Naive B cell (primary cell): ENCODE results near the gene CADM2. TPM values are rescaled to one million over a fixed set of nuclear protein-coding genes. Genes with fewer than 3 reads are reported as not detected.
"Not testable (repeated sequence)": the region's sequence is repeated elsewhere in the genome, so short reads cannot be mapped to it uniquely, and the experiment has no call there.

Source experiments
- ATAC-seq, 2 donors: fragments of 150-1000 bp; cut with Tn5 transposase; 2 replicates each; pipeline ENCODE4 v1.10.0; 2021; ENCODE audit warnings: low read depth in 2 of 2, mild to moderate bottlenecking in 2 of 2, moderate library complexity in 2 of 2
- DNase-seq: peaks from one replicate; pipeline ENCODE4 v3.0.0; 2022
- H3K27ac Mint-ChIP-seq, 6 donors: one replicate each; pipeline ENCODE4 v1.8.0; 2020 to 2022; ENCODE audit warnings: mild to moderate bottlenecking in 6 of 6, mixed read lengths in 6 of 6, moderate library complexity in 5 of 6, inconsistent platforms in 2 of 6
- H3K27me3 Mint-ChIP-seq, 3 donors: one replicate each; pipeline ENCODE4 v1.8.0; 2021 to 2022; ENCODE audit warnings: mixed read lengths in 3 of 3, mild to moderate bottlenecking in 1 of 3
- H3K36me3 Mint-ChIP-seq, 2 donors: one replicate each; pipeline ENCODE4 v1.8.0; 2020 to 2022; ENCODE audit warnings: mixed read lengths in 2 of 2, inconsistent platforms in 1 of 2, mild to moderate bottlenecking in 1 of 2
- H3K4me1 Mint-ChIP-seq, 3 donors: one replicate each; pipeline ENCODE4 v1.8.0; 2020 to 2022; ENCODE audit warnings: mixed read lengths in 3 of 3, inconsistent platforms in 1 of 3, mild to moderate bottlenecking in 1 of 3, moderate library complexity in 1 of 3
- H3K4me3 Mint-ChIP-seq, 8 donors: one replicate each; pipeline ENCODE4 v1.8.0; 2020 to 2022; ENCODE audit warnings: mild to moderate bottlenecking in 8 of 8, mixed read lengths in 8 of 8, moderate library complexity in 8 of 8, inconsistent platforms in 2 of 8
- H3K9me3 Mint-ChIP-seq, 7 donors: one replicate each; pipeline ENCODE4 v1.8.0; 2020 to 2022; ENCODE audit warnings: mixed read lengths in 7 of 7, mild to moderate bottlenecking in 5 of 7, inconsistent platforms in 2 of 7, moderate library complexity in 1 of 7
- polyA plus RNA-seq, 6 donors: library from polyadenylated mRNA; unstranded; fragments of 300-500 nt; fragmentation: Illumina TruSeq; gene quantifications; one replicate each; pipeline ENCODE4 v1.2.3, GENCODE V29; 2021; ENCODE audit warnings: low read depth in 6 of 6

Gene CADM2
- polyA plus RNA-seq, 6 donors from 2014 or later = 0.26 to 0.59 TPM; not detected in 4

DNA sequence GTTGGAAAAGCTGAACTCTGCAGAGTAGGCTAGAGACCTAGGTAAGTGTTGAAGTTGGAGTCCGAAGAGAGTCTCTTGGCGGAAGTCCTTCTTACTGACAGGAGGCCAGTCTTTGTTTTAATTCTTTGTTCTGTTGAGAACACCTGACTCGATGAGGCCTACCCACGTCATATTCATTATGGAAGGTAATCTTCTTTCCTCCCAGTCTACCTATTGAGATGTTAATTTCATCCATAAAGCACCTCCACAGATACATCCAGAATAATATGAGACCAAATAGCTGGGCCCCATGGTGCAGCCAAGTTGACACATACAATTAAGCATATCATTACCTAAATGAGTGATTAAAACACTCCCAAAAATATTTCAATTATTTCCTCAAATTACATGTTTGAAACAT, 515.5 kb downstream of the CADM2 start:
- H3K27me3 Mint-ChIP-seq = no peaks in the 10 kb centered on the region
- no peaks in the 10 kb centered on the region for H3K4me1 Mint-ChIP-seq
- H3K27ac Mint-ChIP-seq = no peak overlapping the region
- H3K36me3 Mint-ChIP-seq = no peaks in the 10 kb centered on the region
- peaks cover 0 to 5% (median 0%) of the 10 kb centered on the region in 7 donors for H3K9me3 Mint-ChIP-seq
- ATAC-seq = no peak
- no peak for DNase-seq
- H3K4me3 Mint-ChIP-seq = no peak overlapping the region

- Mint-ChIP-seq H3K4me3 (no peak overlapping the region), H3K36me3 (no peaks in the 10 kb centered on the region), H3K27ac (no peak overlapping the region), H3K4me1 (no peaks in the 10 kb centered on the region), H3K27me3 (no peaks in the 10 kb centered on the region), H3K9me3 (no peaks in the 10 kb centered on the region)
- ATAC-seq = no peak
- DNase-seq = no peak
These were observed 516.6 kb downstream of the CADM2 start for GRCh38 chr3:85475346-85475745.

DNA sequence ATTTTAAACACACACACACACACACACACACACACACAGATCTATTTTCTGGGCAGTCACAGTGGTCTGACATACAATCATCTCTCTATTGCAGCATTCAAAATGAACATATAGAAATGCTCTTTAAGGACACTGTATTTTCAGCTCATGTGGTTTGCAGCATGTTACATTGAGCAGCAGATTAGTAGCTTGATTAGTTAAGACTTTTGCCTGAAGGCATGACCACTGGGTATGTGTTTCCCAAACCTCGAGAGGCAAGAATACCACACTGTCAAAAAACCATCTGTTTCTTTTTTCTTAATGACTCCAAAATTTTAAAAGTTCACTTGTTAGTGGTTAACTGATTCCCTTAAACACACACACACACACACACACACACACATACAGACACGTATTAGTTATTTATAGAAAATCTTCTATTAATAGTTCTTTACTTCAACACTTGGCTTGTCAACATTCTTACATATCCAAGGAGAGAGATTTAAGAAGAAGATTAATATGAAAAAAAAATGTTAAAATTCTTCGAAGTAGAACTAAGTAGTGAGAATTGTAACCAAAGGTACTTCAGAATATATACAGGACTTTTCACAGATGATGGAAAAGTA, 518.2 kb downstream of the CADM2 start:
- no peaks in the 10 kb centered on the region for H3K36me3 Mint-ChIP-seq
- H3K27me3 Mint-ChIP-seq = no peaks in the 10 kb centered on the region
- no peak overlapping the region for H3K4me3 Mint-ChIP-seq
- no peaks in the 10 kb centered on the region for H3K4me1 Mint-ChIP-seq
- ATAC-seq (no peak), DNase-seq (no peak)
- H3K27ac Mint-ChIP-seq = no peak overlapping the region
- no peaks in the 10 kb centered on the region for H3K9me3 Mint-ChIP-seq

DNA sequence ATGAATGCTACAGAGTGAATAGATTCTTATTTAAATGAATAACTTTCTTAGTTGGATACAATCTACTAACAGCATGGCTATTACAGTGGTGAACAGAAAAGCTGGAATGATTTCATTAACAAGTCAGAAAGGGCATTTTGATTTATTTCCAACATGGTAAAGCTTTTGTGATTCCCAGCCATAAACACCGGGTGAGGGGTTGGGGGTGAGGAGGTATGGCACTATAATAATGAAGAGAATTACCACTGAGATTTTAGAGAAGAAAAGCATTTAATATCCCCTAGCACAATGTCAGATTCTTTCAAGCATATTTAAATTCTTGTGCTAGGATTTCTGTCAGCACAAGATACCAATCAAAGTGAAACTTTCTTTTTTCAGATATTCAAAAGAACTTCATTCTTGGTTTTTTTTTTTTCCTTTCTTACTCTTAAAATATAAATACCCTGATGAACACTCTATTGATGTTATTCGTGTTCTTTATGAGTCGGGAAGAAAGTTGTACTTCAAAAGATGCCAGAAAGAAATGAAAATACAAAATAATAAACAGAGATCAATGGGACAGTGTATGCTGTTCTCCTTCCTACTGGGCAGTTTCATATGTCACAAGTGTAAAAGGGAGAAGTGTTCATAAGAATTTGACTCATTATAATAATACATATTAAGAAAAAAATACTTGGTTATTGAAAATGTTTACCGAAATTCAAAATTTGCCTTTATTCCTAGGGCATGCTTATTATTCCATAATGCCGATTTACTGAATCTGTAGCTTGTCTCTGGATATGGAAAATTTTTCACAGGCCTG, 522.8 kb downstream of the CADM2 start:
- ATAC-seq (no peak), DNase-seq (no peak)
- no peaks in the 10 kb centered on the region for H3K27me3 Mint-ChIP-seq
- H3K27ac Mint-ChIP-seq = peak overlapping the region in 1 of 6 donors; percentile 10
- H3K4me3 Mint-ChIP-seq = no peak overlapping the region
- H3K9me3 Mint-ChIP-seq = no peaks in the 10 kb centered on the region
- H3K4me1 Mint-ChIP-seq = no peaks in the 10 kb centered on the region
- H3K36me3 Mint-ChIP-seq = no peaks in the 10 kb centered on the region

GRCh38 chr3:85482213-85482490, 523.4 kb downstream of the CADM2 start:
- Mint-ChIP-seq H3K27me3 (no peaks in the 10 kb centered on the region), H3K27ac (no peak overlapping the region), H3K4me1 (no peaks in the 10 kb centered on the region), H3K36me3 (no peaks in the 10 kb centered on the region), H3K9me3 (no peaks in the 10 kb centered on the region), H3K4me3 (no peak overlapping the region)
- no peak for ATAC-seq
- DNase-seq = no peak

DNA sequence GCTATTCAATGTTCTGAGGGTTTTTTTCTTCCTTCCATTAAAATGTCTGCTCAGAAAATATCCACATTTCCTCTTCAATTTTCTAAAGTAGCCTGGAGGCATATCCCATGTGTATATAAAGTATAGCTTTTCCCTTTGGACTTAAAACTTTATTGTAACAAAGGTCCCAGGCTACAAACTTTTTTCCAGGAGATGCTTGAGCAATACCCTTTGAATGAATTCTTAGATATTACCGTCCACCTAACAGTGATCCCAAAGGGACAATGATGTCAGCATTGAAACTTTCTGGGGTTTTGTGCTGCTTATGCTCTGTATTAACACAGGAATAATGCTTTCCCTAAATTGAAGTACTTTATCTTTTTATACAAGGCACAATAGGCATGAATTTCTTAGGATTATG, 525.2 kb downstream of the CADM2 start:
- no peak for DNase-seq
- no peaks in the 10 kb centered on the region for H3K9me3 Mint-ChIP-seq
- H3K4me3 Mint-ChIP-seq = no peak overlapping the region
- H3K27me3 Mint-ChIP-seq = no peaks in the 10 kb centered on the region
- no peak overlapping the region for H3K27ac Mint-ChIP-seq
- H3K36me3 Mint-ChIP-seq = no peaks in the 10 kb centered on the region
- H3K4me1 Mint-ChIP-seq = no peaks in the 10 kb centered on the region
- ATAC-seq = no peak

- Mint-ChIP-seq H3K4me3 (no peak overlapping the region), H3K4me1 (no peaks in the 10 kb centered on the region), H3K36me3 (no peaks in the 10 kb centered on the region), H3K27me3 (no peaks in the 10 kb centered on the region), H3K27ac (no peak overlapping the region), H3K9me3 (no peaks in the 10 kb centered on the region)
- no peak for DNase-seq
- no peak for ATAC-seq
These were observed 528.6 kb downstream of the CADM2 start for GRCh38 chr3:85487375-85487774.

- Mint-ChIP-seq H3K27ac (no peak overlapping the region), H3K4me3 (no peak overlapping the region), H3K9me3 (peaks cover 0 to 1% (median 0%) of the 10 kb centered on the region in 7 donors), H3K27me3 (no peaks in the 10 kb centered on the region), H3K4me1 (no peaks in the 10 kb centered on the region), H3K36me3 (no peaks in the 10 kb centered on the region)
- ATAC-seq (no peak), DNase-seq (no peak)
These were observed 536.8 kb downstream of the CADM2 start for GRCh38 chr3:85495602-85496001.

GRCh38 chr3:85498177-85498576, 539.4 kb downstream of the CADM2 start:
- Mint-ChIP-seq H3K4me3 (no peak overlapping the region), H3K27me3 (no peaks in the 10 kb centered on the region), H3K36me3 (no peaks in the 10 kb centered on the region), H3K9me3 (peaks cover 0 to 1% (median 0%) of the 10 kb centered on the region in 7 donors), H3K4me1 (no peaks in the 10 kb centered on the region), H3K27ac (no peak overlapping the region)
- DNase-seq (no peak), ATAC-seq (no peak)

DNA sequence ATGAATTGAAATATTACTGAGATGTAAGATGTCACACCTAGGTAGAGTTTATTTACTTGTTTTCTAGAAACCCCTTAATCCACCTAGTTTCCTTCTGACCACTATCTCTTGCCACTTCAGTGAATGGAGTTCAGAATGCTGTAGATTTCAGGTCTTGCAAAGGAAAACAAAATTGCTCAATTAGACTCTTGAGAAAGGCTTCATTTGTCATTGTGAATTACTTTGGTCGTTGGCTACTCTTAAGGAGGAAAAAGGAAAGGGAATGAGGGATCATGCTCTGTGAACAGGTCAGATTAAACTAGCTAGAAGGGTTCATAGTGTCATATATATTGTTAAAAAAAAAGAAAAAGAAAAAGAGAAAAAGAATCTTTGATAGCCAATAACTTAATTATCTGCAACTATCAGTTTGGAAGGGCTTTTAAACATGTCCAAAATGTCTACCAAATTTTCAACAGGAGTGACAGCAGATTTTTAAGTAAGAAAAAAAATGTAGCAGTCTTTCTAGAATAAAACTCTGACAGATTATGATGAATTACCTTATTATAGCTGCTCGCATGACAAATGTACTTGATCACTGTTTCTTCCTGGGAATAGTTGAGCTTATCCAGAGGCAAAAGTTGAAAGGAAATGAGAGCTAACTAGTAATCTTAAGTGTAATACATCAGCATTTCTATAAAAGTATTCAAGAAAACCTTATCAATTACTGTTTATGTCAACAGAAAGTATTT, 543.5 kb downstream of the CADM2 start:
- Mint-ChIP-seq H3K4me1 (no peaks in the 10 kb centered on the region), H3K4me3 (no peak overlapping the region), H3K36me3 (no peaks in the 10 kb centered on the region), H3K9me3 (peaks cover 0 to 2% (median 0%) of the 10 kb centered on the region in 7 donors), H3K27me3 (no peaks in the 10 kb centered on the region), H3K27ac (no peak overlapping the region)
- DNase-seq (no peak), ATAC-seq (no peak)

DNA sequence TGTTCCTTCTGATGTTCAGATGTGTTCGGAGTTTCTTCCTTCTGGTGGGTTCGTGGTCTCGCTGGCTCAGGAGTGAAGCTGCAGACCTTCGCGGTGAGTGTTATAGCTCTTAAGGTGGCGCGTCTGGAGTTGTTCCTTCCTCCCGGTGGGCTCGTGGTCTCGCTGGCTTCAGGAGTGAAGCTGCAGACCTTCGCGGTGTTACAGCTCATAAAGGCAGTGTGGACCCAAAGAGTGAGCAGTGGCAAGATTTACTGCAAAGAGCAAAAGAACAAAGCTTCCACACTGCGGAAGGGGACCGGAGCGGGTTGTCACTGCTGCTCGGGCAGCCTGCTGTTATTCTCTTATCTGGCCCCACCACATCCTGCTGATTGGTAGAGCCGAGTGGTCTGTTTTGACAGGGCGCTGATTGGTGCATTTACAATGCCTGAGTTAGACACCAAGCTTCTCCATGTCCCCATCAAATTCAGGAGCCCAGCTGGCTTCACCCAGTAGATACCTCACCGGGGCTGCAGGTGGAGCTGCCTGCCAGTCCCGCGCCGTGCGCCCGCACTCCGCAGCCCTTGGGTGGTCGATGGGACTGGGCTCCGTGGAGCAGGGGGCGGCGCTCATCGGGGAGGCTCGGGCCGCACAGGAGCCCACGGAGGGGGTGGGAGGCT, 545.5 kb downstream of the CADM2 start:
- H3K9me3 Mint-ChIP-seq, H3K27ac Mint-ChIP-seq, H3K36me3 Mint-ChIP-seq, ATAC-seq, DNase-seq, H3K4me1 Mint-ChIP-seq, H3K27me3 Mint-ChIP-seq: not testable (repeated sequence)
- peak overlapping the region in 5 of 8 donors; percentile 6 to 82 (median 44) for H3K4me3 Mint-ChIP-seq

GRCh38 chr3:85504785-85505511, 546.2 kb downstream of the CADM2 start:
- not testable (repeated sequence) for H3K4me3 Mint-ChIP-seq, DNase-seq, H3K4me1 Mint-ChIP-seq, H3K9me3 Mint-ChIP-seq, H3K27ac Mint-ChIP-seq, H3K36me3 Mint-ChIP-seq, H3K27me3 Mint-ChIP-seq, ATAC-seq

DNA sequence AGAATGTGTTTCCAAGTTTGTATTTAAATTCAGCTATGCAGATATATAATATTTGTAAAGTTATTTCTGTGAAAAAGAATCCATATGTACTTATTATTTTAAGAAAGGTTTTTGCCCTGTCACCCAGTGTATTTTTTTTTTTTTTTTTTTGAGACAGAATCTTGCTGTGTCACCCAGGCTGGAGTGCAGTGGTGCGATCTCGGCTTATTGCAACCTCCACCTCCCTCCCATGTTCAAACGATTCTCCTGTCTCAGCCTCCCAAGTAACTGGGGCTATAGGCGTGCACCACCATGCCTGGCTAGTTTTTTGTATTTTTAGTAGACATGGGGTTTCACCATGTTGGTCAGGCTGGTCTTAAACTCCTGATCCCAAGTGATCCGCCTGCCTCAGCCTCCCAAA, 548.3 kb downstream of the CADM2 start:
- H3K4me3 Mint-ChIP-seq, H3K9me3 Mint-ChIP-seq, H3K27me3 Mint-ChIP-seq, H3K4me1 Mint-ChIP-seq, H3K36me3 Mint-ChIP-seq, DNase-seq, H3K27ac Mint-ChIP-seq, ATAC-seq: not testable (repeated sequence)
